Activated CD8-positive, alpha-beta memory T cell treated with anti-CD3 and anti-CD28 coated beads, Interleukin-2, amount 50 U/mL, for 4 hours (primary cell): Measurements from ENCODE around the gene EIF4G1.

Experiments used
- DNase-seq: peaks from one replicate; pipeline ENCODE4 v3.0.0-alpha.2; 2020

Gene EIF4G1

GRCh38 chr3:184352149-184352785 is 37.9 kb downstream of the EIF4G1 start:
- no peak for DNase-seq

GRCh38 chr3:184352897-184353545 is 38.6 kb downstream of the EIF4G1 start:
- no peak for DNase-seq

DNA sequence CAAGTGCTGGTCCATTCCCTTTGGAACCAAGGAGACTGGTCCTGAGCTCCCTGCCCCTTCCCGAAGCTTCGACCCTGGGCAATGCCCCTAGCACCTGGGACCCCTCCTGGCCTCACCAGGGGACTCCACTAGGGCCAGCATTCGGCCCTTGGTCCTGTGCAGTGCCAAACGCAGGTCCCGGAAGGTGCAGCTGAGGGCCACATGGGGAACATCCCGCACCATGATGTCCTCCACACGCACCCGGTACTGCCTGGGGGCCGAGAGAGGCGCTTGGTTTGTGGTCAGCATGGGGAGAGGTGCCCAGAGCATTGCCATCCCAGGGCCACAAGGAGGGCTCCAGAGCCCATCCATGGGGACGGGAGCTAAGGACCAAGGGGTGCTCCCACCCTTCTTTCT is 39.1 kb downstream of the EIF4G1 start:
- no peak for DNase-seq

DNA sequence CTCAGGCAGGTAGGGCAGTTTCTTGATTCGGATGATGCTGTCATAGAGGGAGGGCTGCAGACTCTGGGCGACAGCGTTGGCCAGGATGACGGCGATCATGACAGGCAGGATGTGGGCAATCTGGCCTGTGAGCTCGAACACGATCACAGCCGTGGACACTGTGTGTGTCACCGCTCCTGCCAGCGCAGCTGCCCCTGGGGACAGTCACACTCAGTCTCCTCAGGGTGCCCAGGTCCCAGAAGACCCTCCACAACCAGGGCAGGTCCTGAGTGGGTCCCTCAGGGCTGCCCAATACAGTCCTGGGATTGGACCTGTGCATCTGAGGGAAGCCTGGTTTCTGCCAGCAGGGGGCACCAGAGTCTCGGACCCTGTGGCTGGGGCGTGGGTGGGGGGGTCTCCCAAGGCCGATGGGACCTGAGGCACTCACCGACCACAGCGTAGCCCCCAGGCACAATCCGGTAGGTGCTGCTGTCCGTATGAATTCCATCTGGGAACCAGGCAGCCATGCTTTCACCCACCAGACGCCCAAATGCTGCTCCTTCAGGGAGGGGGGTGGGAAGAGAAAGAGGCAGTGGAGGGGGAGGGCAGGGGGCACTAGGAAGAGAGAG is 39.8 kb downstream of the EIF4G1 start:
- peak; percentile 73 for DNase-seq

GRCh38 chr3:184354754-184355153 is 40.3 kb downstream of the EIF4G1 start:
- no peak for DNase-seq

- DNase-seq, result no peak
These were observed 41.0 kb downstream of the EIF4G1 start for GRCh38 chr3:184355261-184356040.

DNA sequence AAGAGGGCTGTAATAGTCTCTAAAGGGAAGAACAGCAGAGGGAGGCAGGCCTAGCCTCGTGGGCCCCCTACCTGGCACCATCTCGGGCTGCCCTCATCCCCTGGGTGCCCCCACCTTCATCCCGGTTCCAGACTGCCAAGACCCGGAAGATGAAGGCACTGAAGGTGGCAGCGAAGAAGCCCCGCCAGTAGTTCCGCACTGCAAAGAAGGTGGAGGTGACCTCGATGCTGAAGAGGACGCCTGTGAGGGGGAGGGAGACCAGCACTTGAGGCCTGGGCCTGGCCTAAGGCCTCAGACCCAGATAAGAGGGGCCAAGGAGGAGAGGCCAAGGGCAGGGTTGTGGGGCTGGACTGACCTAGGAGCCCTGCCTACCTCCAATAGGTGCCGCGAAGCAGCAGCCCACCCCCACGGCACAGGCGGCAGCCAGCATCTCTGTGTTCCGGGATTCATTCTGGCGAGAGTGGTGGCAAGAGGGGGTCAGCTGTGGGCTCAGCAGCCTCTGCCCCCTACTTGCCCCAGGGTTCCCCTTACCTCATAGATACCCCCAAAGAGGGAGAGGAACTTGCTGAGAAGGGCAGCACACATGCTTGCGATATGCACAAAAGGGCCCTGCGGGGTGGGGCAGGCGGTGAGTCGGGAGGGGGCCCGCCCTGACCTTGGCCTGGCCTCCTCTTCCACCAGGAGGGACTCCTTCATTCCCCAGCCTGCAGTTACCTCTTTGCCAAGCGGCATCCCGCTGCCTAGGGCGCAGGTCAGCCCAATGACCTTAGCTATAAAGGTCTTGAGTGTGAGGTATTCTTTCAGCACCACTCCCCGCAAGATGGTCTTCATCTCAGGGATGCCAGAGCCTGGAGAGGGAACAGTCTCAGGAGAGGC is 43.1 kb downstream of the EIF4G1 start:
- DNase-seq, result no peak

- no peak for DNase-seq
These were observed 43.8 kb downstream of the EIF4G1 start for GRCh38 chr3:184358124-184358767.

DNA sequence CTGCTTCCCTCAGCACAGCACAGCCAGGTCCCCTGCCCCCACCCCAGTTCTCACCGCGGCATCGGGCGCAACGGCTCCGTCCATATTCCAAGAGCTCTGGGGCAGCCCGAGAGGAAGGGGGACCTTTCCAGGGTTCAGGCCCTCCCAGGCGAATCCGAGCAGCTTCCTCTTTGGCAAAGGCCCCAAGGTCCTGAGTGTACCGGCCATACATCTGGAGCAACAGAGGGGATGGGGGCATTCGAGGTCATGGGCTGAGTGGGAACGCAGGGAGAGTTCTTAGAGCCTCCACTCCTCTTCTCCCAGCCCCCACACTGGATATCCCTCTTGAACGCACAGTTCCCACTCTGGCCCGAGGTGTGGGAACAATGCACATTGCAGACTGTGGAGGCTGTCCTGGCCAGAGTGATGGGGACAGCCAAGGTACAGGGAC is 44.5 kb downstream of the EIF4G1 start:
- DNase-seq, result no peak

DNA sequence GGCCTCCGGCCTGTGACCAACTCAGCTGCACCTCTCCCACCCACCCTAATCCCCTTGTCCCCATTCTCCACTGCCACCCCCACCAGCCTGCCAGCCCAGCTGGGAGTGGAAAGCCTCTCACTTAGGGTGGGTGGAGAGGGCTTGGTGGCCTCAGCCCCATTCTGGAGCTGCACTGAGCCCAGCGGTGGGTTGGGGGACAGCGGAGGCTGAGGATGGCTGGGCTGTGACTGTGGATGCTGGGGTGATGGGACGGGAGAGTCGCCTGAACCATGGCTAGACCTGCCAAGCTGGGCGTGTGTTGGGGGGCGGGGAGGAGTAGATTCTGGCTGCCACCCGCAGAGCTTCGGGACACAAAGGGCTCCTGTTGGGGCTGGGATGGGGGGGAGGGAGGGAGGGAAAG is 45.2 kb downstream of the EIF4G1 start:
- DNase-seq, result no peak

- no peak for DNase-seq
These were observed 45.9 kb downstream of the EIF4G1 start for GRCh38 chr3:184360070-184360928.

- DNase-seq, result no peak
These were observed 46.6 kb downstream of the EIF4G1 start for GRCh38 chr3:184360929-184361531.

- DNase-seq, result peak; percentile 47
These were observed 47.1 kb downstream of the EIF4G1 start, which contains the start of the genes CLCN2 and POLR2H for GRCh38 chr3:184361532-184361931. Gene CLCN2, minus strand, starts transcription at chr3:184361605. Its CDS starts 126 bp downstream, at chr3:184361479. Gene POLR2H, plus strand, starts transcription at chr3:184361710. Its CDS starts 1,783 bp downstream, at chr3:184363493.

GRCh38 chr3:184361932-184362667 is 47.7 kb downstream of the EIF4G1 start:
- peak; percentile 36 for DNase-seq

DNA sequence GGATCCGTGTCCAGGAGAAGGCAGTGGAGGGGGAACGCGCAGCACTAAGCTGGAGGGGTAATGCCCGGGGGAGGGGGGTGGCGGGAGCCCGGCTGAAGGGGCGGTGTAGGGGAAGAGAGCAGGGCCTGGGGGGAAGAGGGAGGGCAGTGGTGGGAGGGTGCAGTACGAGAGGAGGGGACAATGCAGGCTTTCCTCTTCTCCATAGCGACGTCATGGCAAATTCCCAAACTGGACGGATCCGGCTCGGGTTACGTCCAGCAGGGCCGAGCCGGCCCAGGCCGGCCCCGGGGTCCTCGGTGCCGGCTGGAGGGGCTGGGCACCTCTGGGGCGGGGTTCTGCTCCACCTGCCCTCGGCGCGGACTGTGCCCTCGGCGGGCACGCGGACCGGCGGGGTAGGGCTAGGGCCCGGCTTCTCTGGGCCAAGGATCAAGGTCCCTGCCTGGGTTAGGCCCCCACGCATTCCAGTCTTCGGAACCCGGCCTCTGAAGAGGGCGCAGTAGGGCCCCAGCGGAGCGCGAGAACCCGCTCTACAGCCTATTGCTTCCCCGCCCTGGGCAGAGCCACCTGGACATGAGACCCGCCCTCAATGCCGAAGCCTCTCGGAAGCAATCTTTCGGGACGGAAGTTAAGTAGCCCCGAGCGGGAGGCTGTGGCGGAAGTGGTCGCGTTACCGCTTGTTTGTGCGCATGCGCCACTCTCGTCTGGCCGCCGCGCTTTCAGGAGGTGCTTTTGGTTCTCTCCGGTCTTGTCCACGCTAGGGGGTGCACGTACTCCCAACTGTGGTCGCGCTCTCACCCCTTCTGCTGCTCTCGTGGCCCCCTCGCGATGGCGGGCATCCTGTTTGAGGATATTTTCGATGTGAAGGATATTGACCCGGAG is 48.5 kb downstream of the EIF4G1 start:
- peak; percentile 93 for DNase-seq

- no peak for DNase-seq
These were observed 52.3 kb downstream of the EIF4G1 start for GRCh38 chr3:184366619-184367289.

GRCh38 chr3:184368116-184368515 is 53.7 kb downstream of the EIF4G1 start:
- DNase-seq, result no peak
